ENCODE measurements around the gene ZC3H7A. TPM values are rescaled to one million over a fixed set of nuclear protein-coding genes. Genes with fewer than 3 reads are reported as not detected.
A peak's percentile ranks its signal among the peaks of the same experiment; 100 is the strongest.

The ZC3H7A gene
- total and polyA plus RNA-seq, 2 of the 13 experiments (the other 11 are each of a cell fraction or from before 2014, with no cell fraction given), result 29.2 to 36.8 TPM

DNA sequence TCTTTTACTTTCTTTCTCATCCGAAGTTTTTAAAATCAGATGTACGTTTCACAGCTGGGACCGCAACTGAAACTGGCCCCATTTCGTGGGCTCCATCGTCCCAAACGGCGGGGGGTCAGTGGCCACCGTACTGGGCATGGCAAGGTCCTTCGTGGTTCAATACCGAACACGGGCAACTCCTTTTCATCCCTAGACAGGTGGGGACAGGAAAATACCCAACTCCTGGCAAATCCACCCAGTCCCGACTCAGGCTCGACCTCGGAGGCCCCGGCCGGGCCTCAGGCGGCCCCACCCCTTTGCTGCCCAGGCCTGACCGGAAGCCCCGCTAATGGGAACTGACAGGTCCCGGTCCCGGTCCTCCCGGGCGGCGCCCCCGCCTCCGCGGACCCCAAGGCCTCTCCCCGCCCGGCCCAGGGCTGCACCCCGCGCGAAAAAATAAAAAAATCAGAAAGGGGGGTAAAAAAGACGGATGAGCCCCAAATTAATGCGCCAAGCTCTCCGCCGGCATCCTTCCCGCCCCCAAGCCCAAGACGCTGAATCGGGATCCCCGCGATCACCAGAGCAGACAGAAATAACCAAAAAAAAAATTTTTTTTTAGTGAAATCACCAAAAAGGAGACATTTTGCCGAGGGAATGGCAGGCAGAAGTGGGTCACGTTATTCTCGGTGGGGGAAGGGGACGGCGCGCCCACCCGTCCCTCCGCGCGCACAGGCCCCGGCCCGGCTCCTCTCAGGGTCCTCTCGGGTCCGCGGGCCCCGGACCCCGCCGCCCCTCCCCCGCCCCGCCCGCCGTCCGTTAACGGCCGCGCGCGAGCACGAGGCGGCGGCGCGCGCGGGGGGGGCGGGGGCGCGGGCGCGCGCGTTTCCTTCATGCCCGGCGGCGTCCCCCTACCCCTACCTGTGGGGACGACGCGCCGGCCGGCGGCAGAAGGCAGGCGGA lies 562 bp downstream of the ZC3H7A start (continued):
- peak; percentile 66 for TF ChIP-seq PRPF4 (IDR thresholded peaks at IDR 0.05; ENCODE audit: low read depth, low read length, poor library complexity, severe bottlenecking)
- no peak for TF ChIP-seq ZNF3 (CRISPR knock-in tag; IDR thresholded peaks at IDR 0.05)
- TF ChIP-seq POLR2A (IDR thresholded peaks at IDR 0.05; ENCODE audit: insufficient read depth in 1 of 2, low read depth in 2 of 2, low read length in 2 of 2), result peak in 1 of 2 experiments; percentile 47; a peak in 1 of 4 replicates
- TF ChIP-seq, protein P1, sequence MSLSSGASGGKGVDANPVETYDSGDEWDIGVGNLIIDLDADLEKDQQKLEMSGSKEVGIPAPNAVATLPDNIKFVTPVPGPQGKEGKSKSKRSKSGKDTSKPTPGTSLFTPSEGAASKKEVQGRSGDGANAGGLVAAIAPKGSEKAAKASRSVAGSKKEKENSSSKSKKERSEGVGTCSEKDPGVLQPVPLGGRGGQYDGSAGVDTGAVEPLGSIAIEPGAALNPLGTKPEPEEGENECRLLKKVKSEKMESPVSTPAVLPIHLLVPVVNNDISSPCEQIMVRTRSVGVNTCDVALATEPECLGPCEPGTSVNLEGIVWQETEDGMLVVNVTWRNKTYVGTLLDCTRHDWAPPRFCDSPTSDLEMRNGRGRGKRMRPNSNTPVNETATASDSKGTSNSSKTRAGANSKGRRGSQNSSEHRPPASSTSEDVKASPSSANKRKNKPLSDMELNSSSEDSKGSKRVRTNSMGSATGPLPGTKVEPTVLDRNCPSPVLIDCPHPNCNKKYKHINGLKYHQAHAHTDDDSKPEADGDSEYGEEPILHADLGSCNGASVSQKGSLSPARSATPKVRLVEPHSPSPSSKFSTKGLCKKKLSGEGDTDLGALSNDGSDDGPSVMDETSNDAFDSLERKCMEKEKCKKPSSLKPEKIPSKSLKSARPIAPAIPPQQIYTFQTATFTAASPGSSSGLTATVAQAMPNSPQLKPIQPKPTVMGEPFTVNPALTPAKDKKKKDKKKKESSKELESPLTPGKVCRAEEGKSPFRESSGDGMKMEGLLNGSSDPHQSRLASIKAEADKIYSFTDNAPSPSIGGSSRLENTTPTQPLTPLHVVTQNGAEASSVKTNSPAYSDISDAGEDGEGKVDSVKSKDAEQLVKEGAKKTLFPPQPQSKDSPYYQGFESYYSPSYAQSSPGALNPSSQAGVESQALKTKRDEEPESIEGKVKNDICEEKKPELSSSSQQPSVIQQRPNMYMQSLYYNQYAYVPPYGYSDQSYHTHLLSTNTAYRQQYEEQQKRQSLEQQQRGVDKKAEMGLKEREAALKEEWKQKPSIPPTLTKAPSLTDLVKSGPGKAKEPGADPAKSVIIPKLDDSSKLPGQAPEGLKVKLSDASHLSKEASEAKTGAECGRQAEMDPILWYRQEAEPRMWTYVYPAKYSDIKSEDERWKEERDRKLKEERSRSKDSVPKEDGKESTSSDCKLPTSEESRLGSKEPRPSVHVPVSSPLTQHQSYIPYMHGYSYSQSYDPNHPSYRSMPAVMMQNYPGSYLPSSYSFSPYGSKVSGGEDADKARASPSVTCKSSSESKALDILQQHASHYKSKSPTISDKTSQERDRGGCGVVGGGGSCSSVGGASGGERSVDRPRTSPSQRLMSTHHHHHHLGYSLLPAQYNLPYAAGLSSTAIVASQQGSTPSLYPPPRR (CRISPR knock-in tag; IDR thresholded peaks at IDR 0.05; ENCODE audit: borderline replicate concordance), result no peak
- peak; percentile 40; the same call in 1 of the 2 replicates for TF ChIP-seq THAP11 (CRISPR knock-in tag; IDR thresholded peaks at IDR 0.05)
- TF ChIP-seq SAP130 (CRISPR knock-in tag; IDR thresholded peaks at IDR 0.05; ENCODE audit: low read depth), result peak; percentile 93
- TF ChIP-seq, protein P2, sequence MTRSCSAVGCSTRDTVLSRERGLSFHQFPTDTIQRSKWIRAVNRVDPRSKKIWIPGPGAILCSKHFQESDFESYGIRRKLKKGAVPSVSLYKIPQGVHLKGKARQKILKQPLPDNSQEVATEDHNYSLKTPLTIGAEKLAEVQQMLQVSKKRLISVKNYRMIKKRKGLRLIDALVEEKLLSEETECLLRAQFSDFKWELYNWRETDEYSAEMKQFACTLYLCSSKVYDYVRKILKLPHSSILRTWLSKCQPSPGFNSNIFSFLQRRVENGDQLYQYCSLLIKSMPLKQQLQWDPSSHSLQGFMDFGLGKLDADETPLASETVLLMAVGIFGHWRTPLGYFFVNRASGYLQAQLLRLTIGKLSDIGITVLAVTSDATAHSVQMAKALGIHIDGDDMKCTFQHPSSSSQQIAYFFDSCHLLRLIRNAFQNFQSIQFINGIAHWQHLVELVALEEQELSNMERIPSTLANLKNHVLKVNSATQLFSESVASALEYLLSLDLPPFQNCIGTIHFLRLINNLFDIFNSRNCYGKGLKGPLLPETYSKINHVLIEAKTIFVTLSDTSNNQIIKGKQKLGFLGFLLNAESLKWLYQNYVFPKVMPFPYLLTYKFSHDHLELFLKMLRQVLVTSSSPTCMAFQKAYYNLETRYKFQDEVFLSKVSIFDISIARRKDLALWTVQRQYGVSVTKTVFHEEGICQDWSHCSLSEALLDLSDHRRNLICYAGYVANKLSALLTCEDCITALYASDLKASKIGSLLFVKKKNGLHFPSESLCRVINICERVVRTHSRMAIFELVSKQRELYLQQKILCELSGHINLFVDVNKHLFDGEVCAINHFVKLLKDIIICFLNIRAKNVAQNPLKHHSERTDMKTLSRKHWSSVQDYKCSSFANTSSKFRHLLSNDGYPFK (CRISPR knock-in tag; IDR thresholded peaks at IDR 0.05; ENCODE audit: borderline replicate concordance), result peak; percentile 47; the same call in 1 of the 2 replicates
- no peak for TF ChIP-seq ZNF570 (CRISPR knock-in tag; IDR thresholded peaks at IDR 0.05; ENCODE audit: borderline replicate concordance)
- TF ChIP-seq RAD21 (CRISPR knock-in tag; IDR thresholded peaks at IDR 0.05), result peak; percentile 49
- TF ChIP-seq FOXC1 (CRISPR knock-in tag; IDR thresholded peaks at IDR 0.05; ENCODE audit: borderline replicate concordance), result 0 out of 2 replicates have a peak, but pooled peaks have one; percentile 33
- no peak for TF ChIP-seq TEAD2 (CRISPR knock-in tag; IDR thresholded peaks at IDR 0.05)
- peak; percentile 37; the same call in 1 of the 2 replicates for TF ChIP-seq SATB2 (CRISPR knock-in tag; IDR thresholded peaks at IDR 0.05)
- TF ChIP-seq, protein P3, sequence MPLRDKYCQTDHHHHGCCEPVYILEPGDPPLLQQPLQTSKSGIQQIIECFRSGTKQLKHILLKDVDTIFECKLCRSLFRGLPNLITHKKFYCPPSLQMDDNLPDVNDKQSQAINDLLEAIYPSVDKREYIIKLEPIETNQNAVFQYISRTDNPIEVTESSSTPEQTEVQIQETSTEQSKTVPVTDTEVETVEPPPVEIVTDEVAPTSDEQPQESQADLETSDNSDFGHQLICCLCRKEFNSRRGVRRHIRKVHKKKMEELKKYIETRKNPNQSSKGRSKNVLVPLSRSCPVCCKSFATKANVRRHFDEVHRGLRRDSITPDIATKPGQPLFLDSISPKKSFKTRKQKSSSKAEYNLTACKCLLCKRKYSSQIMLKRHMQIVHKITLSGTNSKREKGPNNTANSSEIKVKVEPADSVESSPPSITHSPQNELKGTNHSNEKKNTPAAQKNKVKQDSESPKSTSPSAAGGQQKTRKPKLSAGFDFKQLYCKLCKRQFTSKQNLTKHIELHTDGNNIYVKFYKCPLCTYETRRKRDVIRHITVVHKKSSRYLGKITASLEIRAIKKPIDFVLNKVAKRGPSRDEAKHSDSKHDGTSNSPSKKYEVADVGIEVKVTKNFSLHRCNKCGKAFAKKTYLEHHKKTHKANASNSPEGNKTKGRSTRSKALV (CRISPR knock-in tag; IDR thresholded peaks at IDR 0.05), result peak; percentile 36; the same call in 1 of the 2 replicates
- TF ChIP-seq ZSCAN12 (CRISPR knock-in tag; IDR thresholded peaks at IDR 0.05), result peak; percentile 72; the same call in 1 of the 2 replicates
- TF ChIP-seq MBNL3 (CRISPR knock-in tag; conservative IDR thresholded peaks at IDR 0.05), result 0 out of 2 replicates have a peak, but pooled peaks have one; percentile 53
- TF ChIP-seq, protein P4, sequence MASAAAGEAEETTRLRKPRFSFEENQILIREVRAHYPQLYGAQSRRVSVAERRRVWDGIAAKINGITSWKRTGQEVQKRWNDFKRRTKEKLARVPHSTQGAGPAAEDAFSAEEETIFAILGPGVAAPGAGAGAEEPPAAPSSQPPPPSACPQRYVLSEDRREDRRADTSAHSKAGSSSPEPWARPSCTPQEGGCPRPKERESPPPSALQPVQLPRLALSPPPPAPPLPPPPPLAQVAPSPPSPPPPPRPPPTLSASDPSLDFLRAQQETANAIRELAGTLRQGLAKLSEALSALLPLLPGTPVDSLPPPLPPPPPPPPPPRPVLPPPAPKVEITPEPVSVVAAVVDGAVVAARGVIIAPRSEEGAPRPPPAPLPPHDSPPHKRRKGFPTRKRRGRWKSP (CRISPR knock-in tag; IDR thresholded peaks at IDR 0.05), result 0 out of 2 replicates have a peak, but pooled peaks have one; percentile 52
- 0 out of 2 replicates have a peak, but pooled peaks have one; percentile 42 for TF ChIP-seq ZNF766 (CRISPR knock-in tag; IDR thresholded peaks at IDR 0.05; ENCODE audit: borderline replicate concordance)

Data from HepG2 (cell line).